T follicular helper cell (primary cell): ENCODE results near the gene LHPP.
"Not testable (repeated sequence)": the region's sequence is repeated elsewhere in the genome, so short reads cannot be mapped to it uniquely, and the experiment has no call there.

Source experiments
- DNase-seq: peaks from one replicate; pipeline ENCODE4 v3.0.0-alpha.2; 2020; ENCODE audit warnings: low read depth

The LHPP gene

DNA sequence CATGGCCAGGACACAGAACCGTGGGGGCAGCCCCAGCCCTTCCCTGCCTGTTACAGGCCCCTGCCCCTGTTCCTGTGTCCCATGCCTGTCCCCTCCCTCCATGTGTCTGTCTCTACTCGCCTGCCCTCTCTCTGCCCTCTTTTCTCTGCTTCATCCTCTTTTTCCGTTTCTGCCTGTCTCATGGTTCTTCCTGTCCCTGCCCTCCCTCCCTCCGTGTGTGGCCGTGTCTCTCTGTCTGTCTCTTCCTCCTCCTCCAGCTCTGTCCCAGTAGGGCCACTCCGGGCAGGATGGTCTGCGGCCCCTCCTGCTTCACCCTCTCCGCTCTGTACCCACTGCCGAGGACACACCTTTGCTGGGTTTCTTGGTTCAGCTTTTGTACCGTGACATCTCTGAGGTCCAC is 145.2 kb downstream of the LHPP start:
- DNase-seq, result no peak

DNA sequence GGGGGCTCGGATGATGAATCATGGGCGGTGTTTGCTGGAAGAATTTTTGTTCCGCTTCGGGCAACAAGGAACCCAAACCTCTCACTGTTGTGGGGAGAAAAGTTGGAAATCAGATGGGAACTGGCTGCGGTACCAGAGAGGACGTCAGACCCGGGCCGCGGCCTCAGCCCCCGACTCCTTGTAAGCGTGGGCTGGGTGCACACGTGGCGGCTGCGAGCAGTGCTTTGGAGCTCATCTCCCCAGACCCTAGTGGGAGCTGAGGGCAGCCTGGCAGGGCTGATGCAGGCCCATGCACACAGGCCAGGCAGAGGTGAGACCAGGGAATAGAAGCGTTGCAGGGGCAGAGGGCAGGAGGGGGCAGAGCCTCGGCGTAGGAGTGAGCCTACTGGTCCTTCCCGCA is 146.1 kb downstream of the LHPP start:
- no peak for DNase-seq

DNA sequence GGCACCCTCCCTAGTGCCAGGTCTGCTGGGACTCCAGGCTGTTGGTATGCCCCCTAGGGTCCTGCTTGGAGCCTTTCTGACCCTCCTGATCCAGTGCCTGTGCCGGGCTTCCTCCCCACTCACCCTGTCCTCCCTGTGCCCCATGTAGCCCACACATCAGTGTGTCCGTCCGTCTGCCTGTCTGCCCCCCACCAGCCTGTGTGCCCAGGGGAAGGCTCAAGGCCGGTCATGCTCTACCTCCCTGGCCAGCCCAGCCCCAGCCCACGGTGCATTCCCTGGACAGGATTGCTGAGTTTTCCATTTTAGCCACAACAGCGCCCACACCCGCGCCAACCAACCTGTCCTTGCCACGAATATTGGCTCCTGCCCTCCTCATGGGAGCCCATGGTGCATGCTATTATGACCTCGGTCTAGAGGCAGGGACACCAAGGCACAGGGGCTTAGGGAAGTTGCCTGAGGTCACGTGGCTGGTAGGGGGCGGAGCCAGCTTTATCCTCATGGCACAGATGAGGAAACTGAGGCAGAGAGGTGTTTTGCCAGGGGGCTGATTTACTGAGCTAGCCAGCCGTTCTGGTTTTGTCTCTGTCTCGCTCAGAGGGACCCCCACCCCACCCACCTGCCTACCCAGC is 146.6 kb downstream of the LHPP start:
- DNase-seq, result no peak

DNA sequence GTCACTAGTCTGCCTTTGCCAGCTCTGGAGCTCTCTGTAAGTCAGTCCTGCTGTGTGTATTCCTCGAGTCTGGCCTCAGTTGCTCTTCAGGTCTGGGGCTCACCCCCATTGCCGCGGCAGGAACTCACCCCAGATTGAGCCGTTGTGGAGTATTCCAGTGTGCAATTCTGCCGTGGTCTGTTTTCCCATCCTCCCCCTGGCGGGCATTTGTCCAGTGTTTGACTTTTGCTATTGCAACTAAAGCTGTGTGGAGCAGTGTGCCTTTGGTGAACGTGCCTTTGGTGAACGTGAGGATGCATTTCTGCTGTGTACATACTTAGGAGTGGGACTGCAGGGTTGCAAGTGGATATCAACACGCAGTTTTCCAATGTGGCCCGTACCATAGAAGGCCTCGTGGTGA is 148.1 kb downstream of the LHPP start:
- no peak for DNase-seq

DNA sequence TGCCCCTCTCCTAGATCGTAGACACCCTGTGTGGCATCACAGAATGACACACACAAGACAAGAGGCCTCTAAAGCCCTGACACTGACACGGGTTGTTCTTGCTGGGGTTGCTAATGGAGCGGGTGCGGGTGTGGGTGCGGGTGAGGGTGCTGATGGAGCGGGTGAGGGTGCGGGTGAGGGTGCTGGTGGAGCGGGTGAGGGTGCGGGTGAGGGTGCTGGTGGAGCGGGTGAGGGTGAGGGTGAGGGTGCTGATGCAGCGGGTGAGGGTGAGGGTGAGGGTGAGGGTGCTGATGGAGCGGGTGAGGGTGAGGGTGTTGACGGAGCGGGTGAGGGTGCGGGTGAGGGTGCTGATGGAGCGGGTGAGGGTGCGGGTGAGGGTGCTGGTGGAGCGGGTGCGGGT is 148.6 kb downstream of the LHPP start:
- DNase-seq, result not testable (repeated sequence)

DNA sequence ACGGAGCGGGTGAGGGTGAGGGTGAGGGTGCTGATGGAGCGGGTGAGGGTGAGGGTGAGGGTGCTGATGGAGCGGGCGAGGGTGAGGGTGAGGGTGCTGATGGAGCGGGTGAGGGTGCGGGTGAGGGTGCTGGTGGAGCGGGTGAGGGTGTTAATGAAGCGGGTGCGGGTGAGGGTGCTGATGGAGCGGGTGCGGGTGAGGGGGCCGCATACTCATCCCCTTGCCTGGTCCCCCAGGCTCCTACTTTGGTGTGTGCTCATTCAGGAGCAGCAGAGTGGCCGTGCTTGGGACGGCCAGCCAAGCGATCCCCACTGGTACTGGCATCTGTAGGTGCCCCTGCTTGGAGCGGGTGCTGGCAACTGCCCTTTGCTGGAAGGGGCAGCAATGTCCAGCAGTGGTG is 149.2 kb downstream of the LHPP start:
- not testable (repeated sequence) for DNase-seq

DNA sequence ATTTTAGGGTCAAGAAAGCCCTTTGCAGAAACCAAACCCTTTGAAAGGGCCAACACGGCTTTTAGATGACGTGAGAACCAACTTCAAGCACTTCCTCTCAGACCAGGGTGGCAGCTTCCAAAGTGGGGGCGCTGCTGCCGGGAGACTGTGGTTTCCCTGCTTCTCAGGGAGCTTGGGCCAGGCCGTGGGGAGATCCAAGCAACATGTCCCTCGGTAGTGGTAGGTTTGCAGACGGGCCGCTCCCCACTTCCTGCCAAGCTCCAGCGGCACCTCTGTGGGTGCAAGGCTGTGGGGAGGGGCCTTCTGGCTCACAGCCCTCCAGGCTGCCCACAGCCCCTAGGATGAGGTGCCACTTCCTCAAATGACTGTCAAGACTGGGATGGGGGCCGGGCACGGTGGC is 150.1 kb downstream of the LHPP start:
- no peak for DNase-seq

DNA sequence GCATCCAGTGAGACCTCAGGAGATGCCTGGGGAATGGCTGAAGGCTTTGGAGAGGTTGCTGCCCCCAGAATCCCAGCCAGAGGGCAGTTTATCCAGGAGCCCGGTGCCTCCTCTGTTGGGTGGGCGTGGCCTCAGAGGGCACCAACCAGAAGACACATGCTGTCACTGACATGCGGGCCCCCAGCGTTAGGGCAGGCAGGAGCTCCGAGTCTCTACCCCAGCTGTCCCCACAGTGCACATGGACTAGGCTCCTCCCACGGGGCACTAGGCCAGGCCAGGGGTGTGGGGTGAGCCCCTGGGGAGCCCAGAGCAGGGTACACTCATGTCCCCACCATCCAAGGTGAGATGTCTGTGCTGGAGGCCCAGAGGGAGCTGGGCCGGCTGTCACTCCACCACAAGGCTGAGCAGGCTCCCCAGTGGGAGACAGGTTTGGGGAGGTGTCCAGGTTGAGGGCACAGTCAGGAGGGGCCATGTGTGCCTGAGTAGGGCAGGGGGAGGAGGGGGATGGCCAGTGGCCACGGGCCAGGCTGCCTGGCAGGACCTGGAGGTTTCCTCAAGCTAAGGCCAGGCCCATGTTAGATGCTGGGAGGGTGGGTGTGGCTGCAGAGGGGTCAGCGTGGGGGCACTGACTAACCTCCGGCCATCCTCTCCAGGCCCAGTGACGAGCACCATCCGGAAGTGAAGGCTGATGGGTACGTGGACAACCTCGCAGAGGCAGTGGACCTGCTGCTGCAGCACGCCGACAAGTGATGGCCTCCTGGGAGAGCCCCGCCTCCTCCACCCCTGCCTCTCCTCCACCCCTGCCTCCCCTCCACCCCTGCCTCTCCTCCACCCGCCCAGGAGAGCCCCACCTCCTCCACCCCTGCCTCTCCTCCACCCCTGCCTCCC is 151.2 kb downstream of the LHPP start:
- DNase-seq, result no peak

DNA sequence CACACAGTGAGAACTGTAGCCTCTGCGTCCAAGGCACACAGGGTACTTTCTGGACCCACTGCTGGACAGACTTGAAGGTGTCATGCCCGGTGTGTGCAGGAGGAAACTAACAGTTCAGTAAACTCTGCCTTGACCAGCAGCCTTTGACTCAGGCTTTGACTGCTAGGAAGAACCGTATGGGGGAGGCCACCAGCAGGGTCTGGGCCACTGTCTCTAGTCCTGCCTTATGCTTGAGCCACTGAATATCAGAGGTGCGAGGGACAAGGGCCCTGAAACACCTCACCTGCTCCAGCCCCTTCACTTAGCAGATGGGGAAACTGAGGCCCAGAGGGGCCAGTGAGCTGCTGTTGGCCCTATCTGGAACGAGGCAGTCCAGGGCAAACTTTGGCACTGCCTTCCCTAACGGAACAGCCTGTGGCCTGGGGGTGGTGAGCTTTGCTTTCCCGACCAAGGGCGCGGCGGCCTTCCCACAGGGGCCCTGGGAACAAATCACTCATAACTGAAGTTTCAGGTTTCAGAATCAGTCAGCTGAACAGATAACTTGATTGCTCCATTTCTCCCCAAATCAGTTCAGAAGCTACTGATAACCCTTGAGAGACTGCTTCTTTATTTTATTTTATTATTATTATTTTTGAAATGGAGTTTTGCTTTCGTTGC is 152.5 kb downstream of the LHPP start:
- no peak for DNase-seq

DNA sequence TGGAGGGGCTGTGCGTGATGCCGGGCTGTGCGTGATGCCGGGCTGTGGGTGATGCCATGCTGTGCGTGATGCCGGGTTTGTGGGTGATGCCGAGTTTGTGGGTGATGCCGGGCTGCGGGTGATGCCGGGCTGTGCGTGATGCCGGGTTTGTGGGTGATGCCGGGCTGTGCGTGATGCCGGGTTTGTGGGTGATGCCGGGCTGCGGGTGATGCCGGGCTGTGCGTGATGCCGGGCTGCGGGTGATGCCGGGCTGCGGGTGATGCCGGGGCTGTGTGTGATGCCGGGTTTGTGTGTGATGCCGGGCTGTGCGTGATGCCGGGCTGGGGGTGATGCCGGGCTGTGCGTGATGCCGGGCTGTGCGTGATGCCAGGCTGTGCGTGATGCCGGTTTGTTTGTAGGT is 153.6 kb downstream of the LHPP start:
- DNase-seq, result no peak

DNA sequence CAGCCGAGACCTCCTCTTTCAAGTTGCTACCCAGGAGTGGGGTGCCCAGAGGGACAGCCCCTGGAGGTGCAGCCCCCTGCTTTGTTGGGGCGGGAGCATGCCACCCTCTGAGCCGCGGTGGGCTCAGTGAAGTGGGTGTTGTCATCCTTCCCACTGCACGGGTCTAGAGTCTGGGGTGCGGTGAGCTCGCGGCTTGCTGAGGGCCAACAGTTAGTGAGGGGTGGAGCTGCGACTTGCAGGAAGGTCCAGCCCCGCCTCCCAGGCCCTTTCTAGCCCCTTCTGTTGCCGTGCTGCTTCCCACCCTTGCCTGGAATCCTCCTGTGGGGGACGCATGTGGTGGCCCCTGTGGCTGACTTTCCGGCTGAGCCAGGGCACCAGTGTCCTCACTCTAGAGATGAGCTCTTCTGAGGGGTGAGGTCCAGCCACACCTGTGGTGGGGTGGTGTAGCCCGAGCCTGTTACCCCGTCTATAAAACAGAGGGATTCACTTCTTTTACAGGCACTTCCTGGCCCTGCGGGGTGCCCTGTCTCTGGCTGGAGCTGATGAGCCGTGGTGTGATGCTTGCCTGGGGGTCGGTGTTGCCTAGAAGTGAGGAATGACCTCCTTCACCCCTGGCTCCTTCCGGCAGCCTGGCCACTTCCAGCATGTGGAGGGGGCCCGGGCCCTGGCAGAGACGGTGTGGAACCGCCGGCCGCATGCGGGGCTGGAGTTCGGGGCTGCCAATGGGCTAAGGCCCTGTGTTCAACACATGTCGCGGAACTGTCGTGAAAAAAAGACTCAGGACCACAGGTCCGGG is 154.6 kb downstream of the LHPP start:
- DNase-seq, result no peak

DNA sequence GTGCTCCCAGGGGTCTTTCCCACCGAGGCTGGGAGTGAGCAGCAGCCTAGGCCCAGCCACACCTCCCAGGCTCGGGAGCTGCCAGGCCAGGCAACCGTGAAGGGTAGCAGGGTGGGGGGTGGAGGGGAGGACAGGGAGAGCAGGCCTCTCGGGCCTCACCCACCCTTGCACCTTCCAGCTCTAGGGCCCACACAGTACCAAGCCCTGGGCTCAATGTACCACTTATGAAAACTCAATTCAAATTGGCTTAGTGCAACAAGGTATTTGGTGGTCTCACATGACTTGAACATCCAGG is 155.2 kb downstream of the LHPP start:
- no peak for DNase-seq

DNA sequence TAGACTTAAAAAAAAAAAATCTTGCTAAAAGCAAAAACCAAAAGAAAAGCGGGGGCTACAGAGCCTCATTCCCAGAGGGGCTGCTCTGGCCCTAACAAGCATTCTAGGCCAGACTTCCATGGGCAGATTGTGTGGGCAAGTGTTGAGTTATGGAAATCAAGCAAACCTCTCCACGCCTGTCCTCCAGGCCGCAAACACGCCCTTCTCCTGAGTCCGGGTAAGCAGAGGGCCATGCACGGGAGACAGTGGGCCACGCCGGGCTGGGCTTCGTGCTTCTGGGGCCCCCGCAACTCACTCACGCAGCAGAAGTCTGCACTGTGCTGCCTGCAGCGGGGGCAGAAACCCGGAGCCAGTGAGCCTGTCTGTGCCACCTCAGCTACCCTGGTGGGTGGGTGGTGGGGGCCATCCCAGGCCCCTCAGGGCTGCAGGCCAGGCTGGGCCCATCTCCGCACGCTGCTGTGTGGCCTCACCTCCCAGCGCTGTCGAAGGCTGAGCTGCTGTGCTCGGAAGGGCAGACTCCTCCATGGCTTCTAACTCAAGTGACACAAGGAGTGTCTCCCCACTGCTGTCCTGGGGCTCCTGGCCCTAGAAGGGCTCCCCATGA is 156.9 kb downstream of the LHPP start:
- DNase-seq, result no peak

DNA sequence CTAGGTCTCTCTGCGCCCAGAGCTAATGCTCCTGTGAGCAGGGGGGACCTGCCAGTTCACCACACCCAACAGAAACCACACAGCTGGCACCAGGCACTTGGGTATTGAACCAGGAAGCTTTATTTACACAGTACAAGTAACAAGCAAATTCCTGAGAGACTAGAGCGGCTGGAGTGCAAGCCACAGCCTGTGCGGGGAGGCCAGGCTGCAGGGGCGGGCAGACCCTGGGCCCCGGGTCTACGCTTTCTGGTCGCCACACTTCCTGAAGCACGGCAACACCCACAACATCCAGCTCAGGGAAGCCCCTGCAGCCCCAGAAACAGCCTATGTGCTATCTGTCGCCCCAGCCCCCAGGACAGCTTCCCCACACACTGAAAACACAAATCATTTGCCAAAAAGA is 157.6 kb downstream of the LHPP start:
- no peak for DNase-seq

DNA sequence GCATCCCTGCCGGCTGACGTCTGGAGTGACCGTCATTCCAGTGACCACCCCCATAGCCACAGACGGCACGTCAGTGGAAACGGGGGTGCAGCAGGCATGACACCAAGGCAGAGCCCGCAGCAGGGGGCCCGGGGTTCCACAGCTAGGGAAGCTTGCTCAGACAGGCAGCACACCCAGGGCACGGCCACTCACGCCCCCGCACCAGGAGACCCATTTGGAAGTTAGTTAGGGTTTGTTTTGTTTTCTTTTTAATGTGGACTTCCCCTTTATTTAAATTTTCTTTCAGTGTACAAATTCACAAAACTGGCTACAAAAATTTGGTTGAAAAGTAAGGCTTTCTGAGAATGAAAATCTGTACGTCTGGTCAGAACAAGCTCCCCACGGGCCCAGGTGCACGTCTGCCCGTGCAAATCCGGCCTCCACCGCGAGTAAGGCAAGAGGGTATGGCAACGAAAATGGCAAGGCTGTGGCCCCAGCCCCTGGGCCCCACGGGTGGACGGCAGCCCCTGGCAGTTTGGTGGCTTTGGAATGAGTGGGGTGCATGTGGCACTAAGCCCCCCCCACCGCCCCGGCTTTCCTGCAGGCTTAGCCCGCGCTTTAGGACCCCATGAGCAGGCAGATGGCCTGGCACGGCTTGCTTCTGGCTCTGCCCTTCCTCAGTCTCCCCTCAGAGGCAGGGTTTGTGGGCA is 158.3 kb downstream of the LHPP start:
- DNase-seq, result no peak

DNA sequence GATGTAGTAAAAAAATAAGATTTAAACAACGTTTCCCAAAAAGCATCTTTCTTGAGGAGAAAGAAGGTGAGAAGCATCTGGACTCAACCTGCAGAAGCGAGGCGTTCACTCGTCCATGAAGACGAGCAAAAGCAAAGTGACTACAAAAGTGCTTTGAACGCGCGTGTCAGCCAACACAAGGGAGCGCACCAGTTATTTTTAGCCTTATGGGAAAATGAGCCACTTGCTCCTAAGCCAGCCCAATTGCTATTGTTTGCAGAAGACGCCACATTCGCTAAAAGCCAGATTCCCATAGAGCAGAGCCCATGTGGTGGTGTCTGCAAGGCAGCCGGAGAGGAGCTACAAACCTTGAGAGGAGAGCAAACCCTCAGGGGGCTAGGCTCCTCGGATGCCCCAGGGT is 160.0 kb downstream of the LHPP start:
- no peak for DNase-seq

DNA sequence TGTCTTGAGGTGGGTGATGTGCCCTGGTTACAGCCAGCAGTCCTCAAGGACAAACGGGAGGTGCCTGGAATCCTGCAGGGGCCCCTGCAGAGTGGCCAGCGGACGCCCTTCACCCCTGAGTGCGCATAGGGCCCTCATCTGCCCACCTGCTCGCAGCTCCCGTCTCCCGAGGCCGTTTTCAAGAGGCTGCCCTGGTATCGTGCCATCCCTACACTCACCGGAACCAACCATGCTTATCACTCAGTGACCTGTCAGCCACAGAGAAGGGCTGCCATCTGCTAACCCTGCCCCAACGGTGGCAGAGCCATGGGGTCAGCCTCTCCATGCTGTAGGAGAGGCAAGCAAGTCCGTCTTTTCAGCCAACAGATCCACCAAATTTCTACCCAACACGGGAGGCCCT is 160.5 kb downstream of the LHPP start:
- no peak for DNase-seq

DNA sequence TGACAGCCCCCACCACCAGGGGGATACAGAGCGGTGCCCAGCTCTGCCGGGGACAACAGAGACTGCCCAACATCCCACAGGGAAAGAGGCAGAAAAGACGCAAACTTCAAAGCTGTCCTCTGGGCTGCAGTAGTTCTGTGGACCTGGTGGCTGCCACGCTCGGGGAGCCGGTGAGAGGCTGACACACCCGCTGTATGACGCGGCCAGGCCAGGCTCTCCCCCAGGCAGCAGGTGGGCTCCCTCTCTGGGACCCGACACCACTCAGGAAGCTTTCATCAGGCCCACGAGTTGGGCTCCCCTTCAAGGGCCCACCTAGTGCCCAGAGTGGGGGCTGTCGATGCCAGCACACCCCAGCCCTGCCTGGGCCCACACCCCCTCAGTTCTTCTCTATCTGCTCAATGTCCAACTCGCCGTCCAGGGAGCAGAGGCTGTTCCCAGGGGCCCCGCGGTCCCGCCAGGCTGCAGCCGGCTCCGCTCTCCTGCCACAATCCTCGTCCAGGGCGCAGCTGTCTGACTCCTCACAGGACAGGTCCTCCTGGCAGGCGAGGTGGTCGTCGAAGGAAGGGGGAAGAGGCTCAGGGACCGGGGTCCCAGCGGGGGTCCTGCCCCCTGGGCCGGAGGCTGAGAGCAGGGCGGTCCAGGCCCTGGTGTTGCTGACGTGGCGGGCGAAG is 161.4 kb downstream of the LHPP start:
- no peak for DNase-seq

DNA sequence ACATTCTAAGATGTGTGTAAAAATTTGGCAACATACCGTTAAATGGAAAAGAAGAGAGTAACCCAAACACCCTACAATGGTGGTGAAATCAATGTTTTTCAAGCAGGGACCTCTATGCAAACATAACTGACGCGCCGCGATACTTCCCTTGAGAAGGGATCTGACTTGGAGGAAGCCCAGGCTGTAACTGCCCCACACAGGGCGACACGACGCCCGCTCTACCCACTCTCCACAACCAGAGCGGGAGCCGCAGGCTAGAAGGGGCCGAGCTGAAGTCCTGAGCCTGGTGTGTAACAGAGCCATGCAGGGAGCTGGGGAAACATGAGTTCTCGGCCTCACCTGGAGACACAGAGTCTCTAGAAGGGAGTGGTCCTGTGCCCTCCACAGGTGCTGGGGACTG is 162.4 kb downstream of the LHPP start:
- no peak for DNase-seq

DNA sequence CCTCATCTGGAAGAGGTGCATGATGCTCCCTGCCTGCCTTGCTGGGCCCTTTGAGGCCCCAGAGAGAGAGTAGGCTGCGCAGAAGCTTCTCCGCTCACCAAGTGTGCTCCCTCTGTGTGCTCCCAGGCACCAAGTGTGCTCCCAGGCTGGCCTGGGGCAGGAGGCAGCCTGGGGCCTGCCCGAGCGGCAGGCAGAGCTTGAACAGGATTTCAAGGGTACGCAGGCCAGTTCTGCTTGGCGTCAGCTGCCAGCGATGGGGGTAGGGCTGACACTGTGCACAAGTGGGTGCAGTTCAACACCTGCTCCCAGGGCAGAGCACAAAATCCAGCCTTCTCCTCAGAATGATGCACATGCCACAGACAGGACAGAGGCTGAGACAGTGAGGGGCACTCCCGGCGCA is 162.8 kb downstream of the LHPP start:
- DNase-seq, result no peak

DNA sequence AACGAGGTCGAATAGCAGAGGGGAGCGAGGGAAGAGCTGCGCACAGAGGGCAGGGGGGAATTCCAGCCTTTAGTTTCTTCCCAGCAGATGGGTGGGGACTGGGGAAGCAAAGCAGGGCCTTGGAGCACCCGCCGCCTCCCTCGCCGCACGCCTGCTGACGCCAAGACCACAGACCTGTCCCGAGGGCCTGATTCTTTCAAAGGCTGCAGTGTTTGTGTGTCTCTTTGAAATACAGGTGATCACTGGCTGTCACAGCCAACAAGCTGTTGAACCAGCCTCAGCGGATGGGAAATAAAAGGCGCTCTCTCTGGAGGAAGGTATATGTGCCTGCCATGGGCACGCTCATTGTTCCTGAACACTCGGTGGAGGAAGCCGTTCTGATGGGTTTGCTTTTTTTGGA is 163.3 kb downstream of the LHPP start:
- no peak for DNase-seq
